Endothelial cell of umbilical vein (primary cell): ENCODE results near the gene ADM2. TPM values are rescaled to one million over a fixed set of nuclear protein-coding genes. Genes with fewer than 3 reads are reported as not detected.

Source experiments
- BruUV-seq: library from RNA; stranded (reverse); fragments of 400-500 nt; replicated peaks from 2 replicates; lab custom pipeline; 2021; lab: Mats Ljungman, UMichigan
- CTCF ChIA-PET: fragments of 300-600, 350-600 bp; sonication (Branson Sonifier 250); formaldehyde crosslinking; loops from one replicate; lab custom pipeline; 2021; ENCODE audit warnings: antibody characterized with exemption, inconsistent platforms; lab: Charles Lee
- POLR2A ChIA-PET: fragments of 300-600, 350-600 bp; sonication (Branson Sonifier 250); formaldehyde crosslinking; loops from one replicate; lab custom pipeline; 2021; ENCODE audit warnings: antibody characterized with exemption, inconsistent platforms; lab: Charles Lee
- DNase-seq: peaks from one replicate; pipeline ENCODE4 v3.0.0-alpha.2; 2011; ENCODE audit warnings: low read depth, low spot score
- FAIRE-seq: peaks from 2 replicates; lab custom pipeline; 2011; peaks lifted over from hg19 to GRCh38; lab: Jason Lieb, UNC
- H2AFZ ChIP-seq: 2 replicates; pipeline ENCODE4 v1.6.0; 2012; ENCODE audit warnings: low read depth, low read length, control low read depth, inconsistent platforms
- H3K27ac ChIP-seq: 2 replicates; pipeline ENCODE4 v1.5.1; 2011; ENCODE audit warnings: low read depth, mild to moderate bottlenecking, control low read depth, low read length, moderate library complexity; ENCODE audit not compliant: insufficient read depth
- H3K27me3 ChIP-seq, 2 experiments: 2 replicates each; pipeline versions ENCODE4 v1.6.0 to v1.6.1; 2011; ENCODE audit warnings: low read length in 2 of 2, mixed read lengths in 1 of 2; ENCODE audit not compliant: control insufficient read depth in 2 of 2, insufficient read depth in 2 of 2
- H3K36me3 ChIP-seq, 2 experiments: 2 replicates in 1 of 2; 3 replicates in 1 of 2; pipeline ENCODE4 v1.5.1; 2011; ENCODE audit warnings: low read length in 2 of 2, mild to moderate bottlenecking in 1 of 2, moderate library complexity in 1 of 2; ENCODE audit not compliant: control insufficient read depth in 2 of 2, insufficient read depth in 2 of 2; ENCODE audit errors: extremely low read depth in 1 of 2
- H3K4me1 ChIP-seq: 3 replicates; pipeline ENCODE4 v1.5.1; 2011; ENCODE audit warnings: mild to moderate bottlenecking, low read length; ENCODE audit not compliant: control insufficient read depth, insufficient read depth; ENCODE audit errors: extremely low read depth
- H3K4me2 ChIP-seq: 2 replicates; pipeline ENCODE4 v1.6.1; 2011; ENCODE audit warnings: low read length, control low read depth, mixed read lengths; ENCODE audit not compliant: insufficient read depth
- H3K4me3 ChIP-seq, 3 experiments: fragments of 200-600 bp in 1 of 3; sonication (generic), shearing (Covaris generic) in 1 of 3; replicated peaks in 1 of 3; 2 replicates each; pipeline ENCODE4 v1.5.1; 2011 to 2016; ENCODE audit warnings: control low read depth in 3 of 3, low read length in 3 of 3, mild to moderate bottlenecking in 2 of 3, inconsistent platforms in 1 of 3, low read depth in 1 of 3, moderate library complexity in 1 of 3; ENCODE audit not compliant: insufficient read depth in 1 of 3
- H3K79me2 ChIP-seq: 2 replicates; pipeline ENCODE4 v1.6.0; 2012; ENCODE audit warnings: low read length, inconsistent platforms; ENCODE audit not compliant: control insufficient read depth, insufficient read depth
- H3K9ac ChIP-seq: replicated peaks from 2 replicates; pipeline ENCODE3; 2011; ENCODE audit warnings: low read length, control low read depth; ENCODE audit not compliant: insufficient read depth; ENCODE audit errors: extremely low read depth
- H3K9me1 ChIP-seq: replicated peaks from 3 replicates; pipeline ENCODE4 v1.6.0; 2011; ENCODE audit warnings: mild to moderate bottlenecking, low read length; ENCODE audit not compliant: control insufficient read depth, insufficient read depth; ENCODE audit errors: extremely low read depth
- H3K9me3 ChIP-seq: replicated peaks from 2 replicates; pipeline ENCODE4 v1.5.1; 2012; ENCODE audit warnings: low read length, inconsistent platforms; ENCODE audit not compliant: control insufficient read depth, insufficient read depth
- H4K20me1 ChIP-seq: replicated peaks from 2 replicates; pipeline ENCODE3; 2011; ENCODE audit warnings: mild to moderate bottlenecking, low read length; ENCODE audit not compliant: control insufficient read depth, insufficient read depth; ENCODE audit errors: extremely low read depth
- EZH2 ChIP-seq: IDR thresholded peaks from 2 replicates; pipeline ENCODE4 v1.6.1; 2012; ENCODE audit warnings: borderline replicate concordance, low read depth, mild to moderate bottlenecking, moderate library complexity, low read length, inconsistent platforms; ENCODE audit not compliant: severe bottlenecking
- FOS ChIP-seq: IDR thresholded peaks from 2 replicates; pipeline ENCODE4 v1.6.1; 2011; ENCODE audit warnings: mild to moderate bottlenecking, low read length, moderate library complexity, borderline replicate concordance; ENCODE audit not compliant: insufficient read depth
- GATA2 ChIP-seq: IDR thresholded peaks from 2 replicates; pipeline ENCODE4 v1.7.0; 2011; ENCODE audit warnings: low read depth, mild to moderate bottlenecking, moderate library complexity, mixed read lengths, low read length; ENCODE audit not compliant: insufficient read length, insufficient read depth
- JUN ChIP-seq: IDR thresholded peaks from 2 replicates; pipeline ENCODE4 v1.6.1; 2011; ENCODE audit warnings: borderline replicate concordance, low read depth; ENCODE audit not compliant: insufficient read length, insufficient read depth
- MYC ChIP-seq: IDR thresholded peaks from one replicate; pipeline ENCODE4 v1.6.1; 2011; ENCODE audit warnings: mild to moderate bottlenecking, low read depth, low read length
- POLR2A ChIP-seq: IDR thresholded peaks from 2 replicates; pipeline ENCODE4 v1.6.1; 2012; ENCODE audit warnings: low read depth, mild to moderate bottlenecking, control low read depth, low read length
- POLR2AphosphoS5 ChIP-seq: IDR thresholded peaks from 2 replicates; pipeline ENCODE4 v1.6.1; 2012; ENCODE audit warnings: low read depth, mild to moderate bottlenecking, control low read depth, low read length, moderate library complexity; ENCODE audit not compliant: insufficient read depth
- dilution Hi-C: fragments of 300-500 bp; cut with MboI; formaldehyde crosslinking; loops from one replicate; pipeline ENCODE4 v1.15.0; 2019; ENCODE audit warnings: low sequenced_read_pairs; ENCODE audit not compliant: extremely low pct_ligation_motif_present
- intact Hi-C: fragments of 100-400 bp; cut with micrococcal nuclease; formaldehyde crosslinking; loops from one replicate; pipeline ENCODE4 v1.10.0; 2022
- polyA plus RNA-seq, 4 experiments: library from polyadenylated mRNA; depleted of rRNA in 3 of 4; stranded (reverse) in 3 of 4; unstranded in 1 of 4; fragments of >200 nt; gene quantifications; 2 replicates each; pipeline versions ENCODE4 v1.2.1 to v1.2.3, GENCODE V29; 2011 to 2012; ENCODE audit warnings: missing spikeins in 1 of 4
- total RNA-seq: library from RNA; stranded (reverse); gene quantifications from 2 replicates; pipeline ENCODE4 v1.2.3, GENCODE V29; 2021
- TF ChIP-seq, protein P1 (sequence below), 2 donors: IDR thresholded peaks; 1 replicate in 1 of 2; 2 replicates in 1 of 2; pipeline ENCODE4 v1.5.1; 2011; ENCODE audit warnings: low read length in 2 of 2, mild to moderate bottlenecking in 2 of 2, moderate library complexity in 2 of 2, control low read depth in 1 of 2, inconsistent platforms in 1 of 2, low read depth in 1 of 2; ENCODE audit not compliant: insufficient read depth in 1 of 2; ENCODE audit errors: extremely low read depth in 1 of 2
- TF ChIP-seq, protein P2 (sequence below): IDR thresholded peaks from 2 replicates; pipeline ENCODE4 v1.6.1; 2011; ENCODE audit not compliant: insufficient read depth, insufficient read length

The ADM2 gene
- total and polyA plus RNA-seq, 2 donors (not counting 3 experiments of a cell fraction or from before 2014, with no cell fraction given) = 0.28 to 1.5 TPM

DNA sequence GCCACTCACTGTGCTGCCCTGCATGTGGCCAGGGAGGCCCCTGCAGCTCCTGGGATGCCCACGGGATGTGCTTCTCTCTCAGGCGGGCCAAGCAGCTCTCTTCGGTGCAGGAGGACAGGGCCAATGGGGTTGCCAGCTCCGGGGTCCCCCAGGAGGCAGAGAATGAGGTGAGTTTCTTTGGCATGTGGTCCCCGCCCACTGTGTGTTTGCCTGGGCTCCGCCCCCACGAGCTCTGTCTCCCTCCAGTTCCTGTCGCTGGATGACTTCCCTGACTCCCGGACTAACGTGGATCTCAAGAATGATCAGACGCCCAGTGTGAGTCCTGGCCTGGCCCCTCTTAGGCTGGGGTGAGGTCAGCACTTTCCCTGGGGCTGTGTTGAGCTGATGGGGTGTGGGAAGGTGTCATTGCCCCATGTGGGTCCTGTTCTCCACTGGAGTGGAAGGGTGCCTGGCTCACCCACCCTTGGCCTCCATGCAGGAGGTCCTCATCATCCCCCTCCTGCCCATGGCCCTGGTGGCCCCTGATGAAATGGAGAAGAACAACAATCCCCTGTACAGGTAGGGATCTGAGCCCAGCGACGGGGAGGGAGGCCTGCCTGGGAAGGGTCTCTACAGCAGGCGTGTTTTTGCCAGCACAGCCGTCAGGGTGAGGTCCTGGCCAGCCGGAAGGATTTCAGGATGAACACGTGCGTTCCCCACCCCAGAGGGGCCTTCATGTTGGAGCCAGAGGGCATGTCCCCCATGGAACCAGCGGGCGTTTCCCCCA lies 36.3 kb downstream of the ADM2 start:
- Histone ChIP-seq H4K20me1 (no peaks in the 10 kb centered on the region), H3K9ac (no peak overlapping the region), H3K4me3 (no peak overlapping the region), H3K79me2 (peaks cover 10% of the 10 kb centered on the region), H3K36me3 (peaks cover 0 to 15% of the 10 kb centered on the region in 2 experiments), H3K27ac (no peak overlapping the region), H3K27me3 (no peaks in the 10 kb centered on the region), H3K4me1 (peaks cover 3% of the 10 kb centered on the region), H3K9me3 (no peaks in the 10 kb centered on the region), H2AFZ (no peak overlapping the region), H3K4me2 (no peak overlapping the region), H3K9me1 (no peaks in the 10 kb centered on the region)
- TF ChIP-seq FOS = no peak
- no peak for TF ChIP-seq POLR2A
- TF ChIP-seq JUN = no peak
- TF ChIP-seq POLR2AphosphoS5 = no peak
- TF ChIP-seq, protein P1, sequence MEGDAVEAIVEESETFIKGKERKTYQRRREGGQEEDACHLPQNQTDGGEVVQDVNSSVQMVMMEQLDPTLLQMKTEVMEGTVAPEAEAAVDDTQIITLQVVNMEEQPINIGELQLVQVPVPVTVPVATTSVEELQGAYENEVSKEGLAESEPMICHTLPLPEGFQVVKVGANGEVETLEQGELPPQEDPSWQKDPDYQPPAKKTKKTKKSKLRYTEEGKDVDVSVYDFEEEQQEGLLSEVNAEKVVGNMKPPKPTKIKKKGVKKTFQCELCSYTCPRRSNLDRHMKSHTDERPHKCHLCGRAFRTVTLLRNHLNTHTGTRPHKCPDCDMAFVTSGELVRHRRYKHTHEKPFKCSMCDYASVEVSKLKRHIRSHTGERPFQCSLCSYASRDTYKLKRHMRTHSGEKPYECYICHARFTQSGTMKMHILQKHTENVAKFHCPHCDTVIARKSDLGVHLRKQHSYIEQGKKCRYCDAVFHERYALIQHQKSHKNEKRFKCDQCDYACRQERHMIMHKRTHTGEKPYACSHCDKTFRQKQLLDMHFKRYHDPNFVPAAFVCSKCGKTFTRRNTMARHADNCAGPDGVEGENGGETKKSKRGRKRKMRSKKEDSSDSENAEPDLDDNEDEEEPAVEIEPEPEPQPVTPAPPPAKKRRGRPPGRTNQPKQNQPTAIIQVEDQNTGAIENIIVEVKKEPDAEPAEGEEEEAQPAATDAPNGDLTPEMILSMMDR (IDR thresholded peaks at IDR 0.05; ENCODE audit: extremely low read depth in 1 of 2, insufficient read depth in 1 of 2, low read depth in 1 of 2, low read length in 2 of 2) = no peak
- TF ChIP-seq, protein P2, sequence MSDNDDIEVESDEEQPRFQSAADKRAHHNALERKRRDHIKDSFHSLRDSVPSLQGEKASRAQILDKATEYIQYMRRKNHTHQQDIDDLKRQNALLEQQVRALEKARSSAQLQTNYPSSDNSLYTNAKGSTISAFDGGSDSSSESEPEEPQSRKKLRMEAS = no peak
- no peak for TF ChIP-seq MYC
- no peak for TF ChIP-seq GATA2
- TF ChIP-seq EZH2 = no peak
- dilution Hi-C loops = no loop called here
- DNase-seq (no peak), FAIRE-seq (no peak)
- POLR2A ChIA-PET = no interaction called here
- intact Hi-C loops = no loop called here
- CTCF ChIA-PET = interaction anchor here (1.4 kb wide), 1 partner anchor 8 kb away, joined by 5 read pairs; the partner anchor contains the start of gene SCO2
- BruUV-seq = no TSS peak
